DOHH2 (cell line): ENCODE results near the gene ZNF668.

ENCODE experiments used
- EZH2phosphoT487 ChIP-seq: fragments of 200-600 bp; sonication (generic); IDR thresholded peaks from 2 replicates; pipeline ENCODE4 v1.6.1; 2017; ENCODE audit warnings: borderline replicate concordance, mild to moderate bottlenecking, antibody characterized with exemption, low read length, moderate library complexity, mixed read lengths
- TF ChIP-seq, protein P1 (sequence below): fragments of 200-600 bp; sonication (generic); IDR thresholded peaks from one replicate; pipeline ENCODE4 v1.5.1; 2014; ENCODE audit warnings: antibody characterized with exemption, mild to moderate bottlenecking, low read depth, low read length; ENCODE audit not compliant: poor library complexity, severe bottlenecking

DNA sequence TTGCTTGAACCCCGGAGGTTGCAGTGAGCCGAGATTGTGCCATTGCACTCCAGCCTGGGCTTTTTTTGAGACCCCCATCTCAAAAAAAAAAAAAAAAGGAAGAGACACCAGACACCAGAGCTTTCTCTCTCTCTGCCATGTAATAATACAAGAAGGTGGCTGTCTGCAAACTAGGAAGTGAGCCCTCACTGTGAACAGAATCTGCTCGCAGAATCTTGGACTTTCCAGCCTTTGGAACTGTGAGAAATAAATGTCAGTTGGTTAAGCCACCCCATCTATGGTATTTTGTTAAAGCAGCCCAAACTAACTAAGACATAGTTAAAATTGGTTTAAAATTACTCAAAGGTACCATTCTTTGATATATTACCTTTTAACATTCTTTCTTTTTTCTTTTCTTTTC lies 53.5 kb downstream of the ZNF668 start:
- TF ChIP-seq, protein P1, sequence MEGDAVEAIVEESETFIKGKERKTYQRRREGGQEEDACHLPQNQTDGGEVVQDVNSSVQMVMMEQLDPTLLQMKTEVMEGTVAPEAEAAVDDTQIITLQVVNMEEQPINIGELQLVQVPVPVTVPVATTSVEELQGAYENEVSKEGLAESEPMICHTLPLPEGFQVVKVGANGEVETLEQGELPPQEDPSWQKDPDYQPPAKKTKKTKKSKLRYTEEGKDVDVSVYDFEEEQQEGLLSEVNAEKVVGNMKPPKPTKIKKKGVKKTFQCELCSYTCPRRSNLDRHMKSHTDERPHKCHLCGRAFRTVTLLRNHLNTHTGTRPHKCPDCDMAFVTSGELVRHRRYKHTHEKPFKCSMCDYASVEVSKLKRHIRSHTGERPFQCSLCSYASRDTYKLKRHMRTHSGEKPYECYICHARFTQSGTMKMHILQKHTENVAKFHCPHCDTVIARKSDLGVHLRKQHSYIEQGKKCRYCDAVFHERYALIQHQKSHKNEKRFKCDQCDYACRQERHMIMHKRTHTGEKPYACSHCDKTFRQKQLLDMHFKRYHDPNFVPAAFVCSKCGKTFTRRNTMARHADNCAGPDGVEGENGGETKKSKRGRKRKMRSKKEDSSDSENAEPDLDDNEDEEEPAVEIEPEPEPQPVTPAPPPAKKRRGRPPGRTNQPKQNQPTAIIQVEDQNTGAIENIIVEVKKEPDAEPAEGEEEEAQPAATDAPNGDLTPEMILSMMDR, result no peak
- no peak for TF ChIP-seq EZH2phosphoT487
